HG03457 (cell line): ENCODE measurements around the gene GK2.

Experiments used
- ATAC-seq: cut with Tn5 transposase; IDR thresholded peaks from one replicate; pipeline ENCODE4 v1.9.1; 2021; ENCODE audit warnings: moderate number of reproducible peaks; ENCODE audit not compliant: unreplicated experiment

The GK2 gene

GRCh38 chr4:79408063-79408462, at the start of gene GK2:
Gene GK2 (minus strand): TSS chr4:79408228. CDS start chr4:79408200, 28 bp downstream.
- ATAC-seq = no peak

GRCh38 chr4:79455216-79455615, 47.2 kb upstream of the GK2 start:
- ATAC-seq = no peak

GRCh38 chr4:79454656-79455055, 46.6 kb upstream of the GK2 start:
- no peak for ATAC-seq

- no peak for ATAC-seq
Measured at GRCh38 chr4:79450053-79450452, 42.0 kb upstream of the GK2 start.

GRCh38 chr4:79446145-79446544, 38.1 kb upstream of the GK2 start:
- no peak for ATAC-seq

- no peak for ATAC-seq
Measured at GRCh38 chr4:79445371-79445781, 37.3 kb upstream of the GK2 start.

- ATAC-seq = no peak
Measured at GRCh38 chr4:79442422-79442821, 34.4 kb upstream of the GK2 start.

GRCh38 chr4:79439489-79439888, 31.5 kb upstream of the GK2 start:
- ATAC-seq = no peak

GRCh38 chr4:79431839-79432238, 23.8 kb upstream of the GK2 start:
- no peak for ATAC-seq

GRCh38 chr4:79429113-79429903, 21.3 kb upstream of the GK2 start:
- ATAC-seq = no peak

GRCh38 chr4:79426989-79427388, 19.0 kb upstream of the GK2 start:
- no peak for ATAC-seq

- no peak for ATAC-seq
Measured at GRCh38 chr4:79425586-79425985, 17.6 kb upstream of the GK2 start.

- no peak for ATAC-seq
Measured at GRCh38 chr4:79421483-79421882, 13.5 kb upstream of the GK2 start.

- no peak for ATAC-seq
Measured at GRCh38 chr4:79413886-79414285, 5.9 kb upstream of the GK2 start.

GRCh38 chr4:79413032-79413885, 5.2 kb upstream of the GK2 start:
- ATAC-seq = no peak

GRCh38 chr4:79404666-79405065, 3.4 kb downstream of the GK2 start:
- ATAC-seq = no peak

GRCh38 chr4:79403356-79403755, 4.7 kb downstream of the GK2 start:
- ATAC-seq = no peak

GRCh38 chr4:79402332-79402851, 5.6 kb downstream of the GK2 start:
- no peak for ATAC-seq

- no peak for ATAC-seq
Measured at GRCh38 chr4:79399076-79399475, 9.0 kb downstream of the GK2 start.

GRCh38 chr4:79397951-79398350, 10.1 kb downstream of the GK2 start:
- no peak for ATAC-seq

GRCh38 chr4:79396794-79397193, 11.2 kb downstream of the GK2 start:
- ATAC-seq = no peak

GRCh38 chr4:79395841-79396240, 12.2 kb downstream of the GK2 start:
- no peak for ATAC-seq
